Testis (tissue), 3 donors: Measurements from ENCODE around the gene KRTAP5-6. TPM values are rescaled to one million over a fixed set of nuclear protein-coding genes. Genes with fewer than 3 reads are reported as not detected.

Experiments used
- DNase-seq: peaks from one replicate; pipeline ENCODE4 v3.0.0-alpha.2; 2019
- H3K27ac ChIP-seq, 2 donors: fragments of 200-600 bp; sonication (generic); one replicate each; pipeline ENCODE4 v1.5.1; 2019
- H3K27me3 ChIP-seq: fragments of 200-600 bp; sonication (generic); one replicate; pipeline ENCODE4 v1.5.1; 2019
- H3K36me3 ChIP-seq: fragments of 200-600 bp; sonication (generic); one replicate; pipeline ENCODE4 v1.5.1; 2017; ENCODE audit warnings: low read depth; ENCODE audit errors: missing control alignments
- H3K4me1 ChIP-seq: fragments of 200-600 bp; sonication (generic); one replicate; pipeline ENCODE4 v1.5.1; 2019
- H3K4me3 ChIP-seq, 2 donors: fragments of 200-600 bp; sonication (generic); one replicate each; pipeline ENCODE4 v1.5.1; 2017 to 2019
- H3K9me3 ChIP-seq: fragments of 200-600 bp; sonication (generic); one replicate; pipeline ENCODE4 v1.5.1; 2017
- POLR2A ChIP-seq: fragments of 450-650 bp; IDR thresholded peaks from one replicate; pipeline ENCODE4 v1.6.1; 2017; ENCODE audit warnings: antibody characterized with exemption, mild to moderate bottlenecking, moderate library complexity
- WGBS, 2 donors: methylation state at CpG; one replicate each; pipeline ENCODE4 v1.1.5; 2018; 5-methylcytosine and 5-hydroxymethylcytosine counted together
- intact Hi-C: fragments of 100-400 bp; cut with DNase I; formaldehyde crosslinking; loops from one replicate; pipeline ENCODE4 v1.15.1; 2023; ENCODE audit warnings: low total_unique reads
- polyA plus RNA-seq: library from polyadenylated mRNA; stranded (reverse); fragments of 350-450 nt; fragmentation: Illumina TruSeq; extraction: RNeasy Lipid Tissue Mini Kit (QIAGEN cat#74804); gene quantifications from one replicate; pipeline ENCODE4 v1.2.3, GENCODE V29; 2014; ENCODE audit warnings: low read depth, low replicate concordance; ENCODE audit not compliant: insufficient read depth
- total RNA-seq, 2 donors: library from RNA; depleted of rRNA; stranded (reverse); fragments of >200 nt; gene quantifications; one replicate each; pipeline ENCODE4 v1.2.3, GENCODE V29; 2016
- TF ChIP-seq, protein P1 (sequence below), 3 experiments: fragments of 450-650 bp in 2 of 3; fragments of 200-600 bp in 1 of 3; sonication (generic) in 1 of 3; IDR thresholded peaks; one replicate each; pipeline ENCODE4 v1.5.1; 2016 to 2019; ENCODE audit warnings: antibody characterized with exemption in 3 of 3, mild to moderate bottlenecking in 2 of 3, moderate library complexity in 1 of 3

The KRTAP5-6 gene
- total and polyA plus RNA-seq, 3 donors from 2014 or later: not detected

DNA sequence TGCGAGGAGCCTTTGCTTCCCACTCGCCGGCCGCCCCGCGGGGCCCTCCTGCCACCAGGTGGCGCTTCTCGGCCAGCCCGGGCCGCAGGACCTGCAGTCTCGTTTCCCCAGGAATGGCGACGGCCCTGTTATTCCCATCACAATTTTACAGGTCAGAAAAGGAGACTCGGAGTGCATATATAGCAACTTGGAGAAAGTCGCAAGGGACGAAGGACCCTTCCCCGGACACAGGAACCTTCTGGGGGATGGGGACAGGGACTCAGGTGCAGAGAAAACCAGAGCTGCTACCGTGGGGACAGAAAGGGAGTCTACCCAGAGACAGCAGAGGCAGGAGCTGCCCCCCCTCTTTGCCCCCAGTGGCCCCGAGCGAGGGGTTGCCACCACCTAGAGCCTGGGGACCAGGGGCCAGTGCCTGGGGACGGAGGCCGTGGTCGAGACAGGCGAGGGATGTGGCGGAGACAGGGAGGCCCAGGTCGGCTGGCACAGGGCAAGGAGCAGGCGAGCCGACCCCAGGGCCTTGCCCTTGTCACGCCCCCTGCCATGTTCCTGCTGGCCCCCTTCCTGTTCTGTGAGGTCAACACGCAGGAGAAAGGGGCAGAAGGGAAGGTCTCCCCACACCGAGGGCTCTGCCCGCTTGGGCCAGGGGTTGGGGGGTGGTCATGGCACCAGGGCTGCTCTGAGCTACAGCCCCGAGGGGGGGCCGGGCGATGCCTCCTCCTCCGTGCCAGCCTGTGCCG, 3.5 kb upstream of the KRTAP5-6 start:
- Histone ChIP-seq H3K4me3 (peak overlapping the region; percentile 32 to 50), H3K36me3 (no peaks in the 10 kb centered on the region), H3K9me3 (no peaks in the 10 kb centered on the region), H3K27ac (peak overlapping the region; percentile 24 to 69), H3K27me3 (no peaks in the 10 kb centered on the region), H3K4me1 (peaks cover 8% of the 10 kb centered on the region)
- 8 to 11% methylated on average over 16 to 32 of the region's 37 CpGs for WGBS, 2 donors
- intact Hi-C loops: loop anchor here (2.0 to 5.0 kb wide), 2 partner anchors 139 to 465 kb away; partner anchors contain the start of gene SYT8
- TF ChIP-seq POLR2A: no peak
- TF ChIP-seq, protein P1, sequence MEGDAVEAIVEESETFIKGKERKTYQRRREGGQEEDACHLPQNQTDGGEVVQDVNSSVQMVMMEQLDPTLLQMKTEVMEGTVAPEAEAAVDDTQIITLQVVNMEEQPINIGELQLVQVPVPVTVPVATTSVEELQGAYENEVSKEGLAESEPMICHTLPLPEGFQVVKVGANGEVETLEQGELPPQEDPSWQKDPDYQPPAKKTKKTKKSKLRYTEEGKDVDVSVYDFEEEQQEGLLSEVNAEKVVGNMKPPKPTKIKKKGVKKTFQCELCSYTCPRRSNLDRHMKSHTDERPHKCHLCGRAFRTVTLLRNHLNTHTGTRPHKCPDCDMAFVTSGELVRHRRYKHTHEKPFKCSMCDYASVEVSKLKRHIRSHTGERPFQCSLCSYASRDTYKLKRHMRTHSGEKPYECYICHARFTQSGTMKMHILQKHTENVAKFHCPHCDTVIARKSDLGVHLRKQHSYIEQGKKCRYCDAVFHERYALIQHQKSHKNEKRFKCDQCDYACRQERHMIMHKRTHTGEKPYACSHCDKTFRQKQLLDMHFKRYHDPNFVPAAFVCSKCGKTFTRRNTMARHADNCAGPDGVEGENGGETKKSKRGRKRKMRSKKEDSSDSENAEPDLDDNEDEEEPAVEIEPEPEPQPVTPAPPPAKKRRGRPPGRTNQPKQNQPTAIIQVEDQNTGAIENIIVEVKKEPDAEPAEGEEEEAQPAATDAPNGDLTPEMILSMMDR (IDR thresholded peaks at IDR 0.05): peak; percentile 93 to 96 (median 95)
- DNase-seq: peak; percentile 89

DNA sequence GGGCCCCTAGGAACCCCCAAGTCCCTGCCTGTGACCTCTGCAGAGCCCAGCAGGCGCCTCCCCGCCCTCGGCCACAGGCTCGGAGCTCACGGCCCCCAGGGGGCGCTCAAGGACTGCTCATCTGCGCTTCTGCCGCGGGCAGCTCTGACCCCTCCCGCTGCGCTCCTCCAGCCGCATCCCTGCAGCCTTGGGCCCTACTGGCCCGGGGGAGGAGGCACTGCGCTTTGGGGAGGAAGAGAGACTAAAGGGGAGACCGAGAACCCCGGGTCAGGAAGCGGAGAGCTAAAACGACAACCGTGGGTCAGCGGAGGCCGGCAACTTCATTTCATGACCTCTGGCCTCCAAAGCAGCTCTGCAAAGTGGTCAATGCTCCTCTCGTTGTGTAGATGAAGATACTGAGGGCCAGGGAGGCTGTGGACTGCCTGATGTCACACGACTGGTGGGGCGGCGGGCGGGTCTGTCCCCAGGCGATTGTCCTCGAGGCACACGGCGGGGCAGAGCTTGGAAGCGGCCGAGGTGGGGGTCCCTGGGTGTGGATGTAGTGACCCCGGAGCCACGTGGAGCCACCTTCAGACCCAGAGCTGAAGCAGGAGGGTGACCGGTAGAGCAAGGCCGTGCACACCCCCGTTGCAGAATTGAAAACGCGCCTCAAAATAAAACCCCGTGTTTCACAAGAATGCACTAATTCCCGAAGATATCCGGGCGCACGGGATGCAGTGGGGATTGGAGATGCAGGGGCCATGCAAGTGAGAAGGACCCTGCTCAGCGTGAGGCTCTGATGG, 2.7 kb upstream of the KRTAP5-6 start:
- no peak for TF ChIP-seq POLR2A
- TF ChIP-seq, protein P1 (IDR thresholded peaks at IDR 0.05): peak; percentile 91 to 95 (median 93)
- Histone ChIP-seq H3K36me3 (no peaks in the 10 kb centered on the region), H3K4me1 (peaks cover 8% of the 10 kb centered on the region), H3K27ac (peak overlapping the region in 1 of 2 donors; percentile 69), H3K27me3 (no peaks in the 10 kb centered on the region), H3K4me3 (peak overlapping the region in 1 of 2 donors; percentile 50), H3K9me3 (no peaks in the 10 kb centered on the region)
- peak; percentile 92 for DNase-seq
- 38 to 44% methylated on average over 14 to 45 of the region's 45 CpGs for WGBS, 2 donors
- intact Hi-C loops: loop anchor here (2.0 to 5.0 kb wide), 2 partner anchors 138 to 465 kb away; partner anchors contain the start of gene SYT8

DNA sequence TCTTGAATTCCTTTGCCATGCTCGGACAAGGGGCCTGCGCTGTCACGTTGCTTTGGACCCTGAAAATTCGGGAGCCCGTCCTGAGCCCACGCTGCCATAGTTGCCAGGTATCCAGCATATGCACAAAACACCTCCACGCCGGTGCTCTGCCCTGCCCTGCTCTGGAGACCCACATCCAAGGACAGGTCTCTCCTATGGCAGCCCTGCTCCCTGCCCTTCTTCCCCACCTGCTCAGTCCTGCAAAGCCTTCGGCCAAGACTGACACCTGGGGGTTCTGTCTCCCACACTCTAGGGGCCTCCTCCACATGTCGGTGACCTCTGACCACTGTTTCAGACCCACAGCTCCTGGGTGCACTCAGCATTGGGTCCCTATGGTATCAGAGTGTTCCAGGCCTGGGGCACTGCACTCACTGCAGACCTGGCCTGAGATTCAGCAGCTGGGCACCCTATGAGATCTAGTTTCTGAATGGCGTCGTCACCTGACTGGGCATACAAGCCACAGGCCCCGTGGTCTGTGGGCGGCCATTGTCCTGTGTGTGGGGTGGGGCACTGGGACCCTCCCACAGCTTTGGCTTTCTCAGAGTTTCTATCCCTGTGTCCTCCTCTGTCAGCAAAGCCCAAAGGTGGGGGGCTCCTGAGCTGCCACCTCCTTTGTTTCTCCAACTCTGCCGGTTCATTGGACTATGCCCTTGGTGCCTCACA, 2.0 kb upstream of the KRTAP5-6 start:
- intact Hi-C loops: loop anchor here (2.0 to 5.0 kb wide), 2 partner anchors 137 to 464 kb away; partner anchors contain the start of gene SYT8
- Histone ChIP-seq H3K4me1 (peaks cover 8% of the 10 kb centered on the region), H3K9me3 (no peaks in the 10 kb centered on the region), H3K27ac (no peak overlapping the region), H3K4me3 (no peak overlapping the region), H3K27me3 (no peaks in the 10 kb centered on the region), H3K36me3 (no peaks in the 10 kb centered on the region)
- TF ChIP-seq POLR2A: no peak
- TF ChIP-seq, protein P1 (IDR thresholded peaks at IDR 0.05): no peak
- no peak for DNase-seq
- WGBS, 2 donors: 84 to 87% methylated on average over 9 to 15 of the region's 15 CpGs

DNA sequence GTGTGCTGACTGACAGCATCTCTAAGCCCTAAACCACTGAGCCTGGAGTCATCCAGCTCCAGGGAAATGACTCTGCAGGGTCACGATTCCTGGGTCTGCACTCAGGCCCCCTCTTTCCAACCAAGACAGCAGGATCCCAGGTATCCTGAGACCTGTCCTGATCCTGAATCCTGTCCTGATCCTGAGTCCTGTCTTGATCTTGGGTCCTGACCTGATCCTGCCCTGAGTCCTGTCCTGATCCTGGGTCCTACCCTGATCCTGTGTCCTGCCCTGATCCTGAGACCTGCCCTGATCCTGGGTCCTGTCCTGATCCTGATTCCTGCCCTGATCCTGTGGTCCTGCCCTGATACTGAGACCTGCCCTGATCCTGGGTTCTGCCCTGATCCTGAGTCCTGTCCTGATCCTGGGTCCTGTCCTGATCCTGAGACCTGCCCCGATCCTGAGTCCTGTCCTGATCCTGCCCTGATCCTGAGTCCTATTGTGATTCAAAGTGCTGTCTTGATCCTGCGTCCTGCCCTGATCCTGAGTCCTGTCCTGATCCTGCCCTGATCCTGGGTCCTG, 1.4 kb upstream of the KRTAP5-6 start:
- Histone ChIP-seq H3K4me3 (no peak overlapping the region), H3K36me3 (no peaks in the 10 kb centered on the region), H3K9me3 (no peaks in the 10 kb centered on the region), H3K27ac (no peak overlapping the region), H3K4me1 (peaks cover 8% of the 10 kb centered on the region), H3K27me3 (no peaks in the 10 kb centered on the region)
- TF ChIP-seq, protein P1 (IDR thresholded peaks at IDR 0.05): no peak
- TF ChIP-seq POLR2A: no peak
- intact Hi-C loops: loop anchor here (2.0 kb wide), 1 partner anchor 463 kb away; no protein-coding TSS in a partner anchor
- 98 to 100% methylated on average over 2 to 3 of the region's 3 CpGs for WGBS, 2 donors
- DNase-seq: no peak
